Measurements from ENCODE around the gene GGT6.

Gene GGT6

DNA sequence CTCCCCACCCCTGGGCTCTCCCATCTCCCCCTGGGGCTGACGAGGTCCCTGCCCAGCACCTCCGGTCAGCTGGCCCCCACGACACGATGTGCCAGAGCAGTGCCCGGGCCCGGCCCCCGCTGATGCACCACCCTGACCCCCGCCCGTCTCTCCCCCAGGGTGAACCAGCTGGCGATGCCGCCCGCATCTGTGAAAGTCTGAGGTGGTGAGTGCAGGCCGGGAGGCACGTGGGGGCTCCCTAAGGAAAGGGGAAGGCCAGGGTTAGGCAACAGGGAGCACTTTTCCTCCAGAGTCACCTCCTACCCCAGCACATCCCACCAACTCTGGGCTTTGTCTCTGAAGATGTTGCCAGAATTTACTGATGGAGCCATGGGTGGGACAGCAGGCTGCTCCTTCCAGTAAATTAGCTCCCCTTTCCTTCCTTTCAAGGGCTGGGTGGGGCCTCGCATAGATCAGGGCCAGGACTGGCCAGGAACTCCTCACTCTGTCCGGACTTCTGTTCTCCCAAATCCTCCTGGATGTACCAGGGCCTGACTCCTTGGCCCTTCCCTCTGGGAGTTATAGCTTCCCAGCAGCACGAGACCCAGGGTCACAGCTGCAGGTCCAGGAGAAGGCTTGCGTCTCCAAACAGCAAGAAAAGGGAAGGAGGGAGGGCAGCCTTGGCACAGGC, 23.5 kb downstream of the GGT6 start:
- no peak for DNase-seq

DNA sequence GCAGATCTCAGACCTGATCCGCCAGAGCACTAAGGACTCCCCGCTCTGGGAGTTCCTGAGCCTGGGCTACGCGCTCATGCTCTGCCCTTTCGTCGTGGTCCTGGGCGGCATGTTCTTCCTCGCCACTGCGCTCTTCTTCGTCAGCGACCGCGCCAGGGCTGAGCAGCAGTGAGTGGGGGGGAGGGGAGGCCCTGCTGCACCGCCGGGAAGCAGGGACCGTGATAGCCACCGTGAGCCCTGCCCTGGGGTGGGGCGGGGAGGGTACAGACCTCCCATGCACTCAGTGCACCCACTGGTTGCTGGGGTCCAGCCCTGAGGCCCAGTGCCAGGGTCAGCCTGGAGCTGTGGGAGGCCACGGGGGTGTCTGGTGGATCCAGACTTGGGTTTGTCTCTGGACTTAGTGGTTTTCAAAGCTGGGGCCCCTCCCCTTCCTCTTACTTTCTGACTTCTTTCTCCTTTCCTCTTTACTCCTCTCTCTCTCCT, 24.1 kb downstream of the GGT6 start:
- no peak for DNase-seq

DNA sequence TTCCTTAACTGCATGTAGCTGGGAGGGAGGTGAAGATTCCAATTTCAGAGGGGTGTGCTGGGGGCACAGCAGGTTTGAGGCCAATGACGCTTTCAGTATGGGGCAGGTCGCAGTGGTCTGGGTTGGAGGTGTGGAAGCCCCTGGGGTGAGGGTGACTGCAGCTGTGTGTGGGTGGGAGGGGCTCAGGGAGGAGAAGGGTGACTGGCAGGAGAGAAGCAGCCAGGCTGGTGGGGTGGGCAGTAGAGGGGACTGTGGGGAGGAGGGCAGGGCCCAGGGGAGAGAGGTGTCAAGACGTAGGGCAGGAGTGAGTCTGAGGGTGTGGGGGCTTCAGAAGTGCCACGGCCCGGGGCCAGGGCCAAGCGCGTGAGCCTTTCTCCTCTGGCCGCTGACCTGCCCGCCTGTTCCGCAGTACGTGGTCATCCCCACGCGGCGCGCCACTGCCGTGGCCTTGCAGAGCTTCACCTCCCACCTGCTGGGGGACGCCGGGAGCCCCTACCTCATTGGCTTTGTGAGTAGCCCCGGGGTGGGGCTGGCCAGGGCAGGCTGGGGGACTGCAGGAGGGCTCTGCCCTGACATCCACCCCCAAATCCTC, 24.6 kb downstream of the GGT6 start:
- DNase-seq = no peak

DNA sequence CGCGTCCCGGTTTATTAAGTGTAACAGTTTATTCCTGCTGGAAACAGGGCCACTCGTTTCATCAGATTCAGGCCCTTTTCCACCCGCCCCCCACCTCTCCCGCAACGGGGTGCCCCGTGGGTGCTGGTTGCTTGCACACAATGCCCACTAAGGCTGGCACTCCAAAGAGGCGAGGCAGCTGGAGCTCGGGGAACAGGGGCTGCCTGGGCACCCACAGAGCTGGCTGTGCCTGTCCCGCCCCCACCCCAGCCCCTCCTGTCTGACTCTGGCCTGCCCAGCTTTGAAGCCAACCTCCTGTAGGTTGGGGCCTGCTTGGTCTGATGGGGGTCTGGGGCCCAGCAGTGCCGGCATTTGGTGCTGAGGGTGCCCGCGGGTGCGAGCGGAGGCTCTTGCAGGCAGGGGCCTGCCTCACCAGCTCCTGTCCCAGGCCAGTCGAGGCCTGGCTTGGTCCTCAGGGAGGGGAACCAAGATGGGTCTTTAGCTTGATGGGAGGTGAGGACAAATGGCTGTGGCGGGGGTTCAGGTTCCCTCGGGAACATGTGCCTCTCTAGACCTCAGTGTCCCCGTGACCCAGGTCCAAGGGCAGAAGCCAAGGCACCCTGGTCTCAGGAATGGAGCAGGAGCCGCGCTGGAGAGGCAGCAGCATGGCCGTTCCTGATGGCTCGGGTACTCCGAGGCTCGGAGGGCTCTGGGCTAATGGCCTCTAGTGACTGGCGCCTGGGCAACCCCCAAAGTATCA, 25.3 kb downstream of the GGT6 start:
- DNase-seq = no peak

DNA sequence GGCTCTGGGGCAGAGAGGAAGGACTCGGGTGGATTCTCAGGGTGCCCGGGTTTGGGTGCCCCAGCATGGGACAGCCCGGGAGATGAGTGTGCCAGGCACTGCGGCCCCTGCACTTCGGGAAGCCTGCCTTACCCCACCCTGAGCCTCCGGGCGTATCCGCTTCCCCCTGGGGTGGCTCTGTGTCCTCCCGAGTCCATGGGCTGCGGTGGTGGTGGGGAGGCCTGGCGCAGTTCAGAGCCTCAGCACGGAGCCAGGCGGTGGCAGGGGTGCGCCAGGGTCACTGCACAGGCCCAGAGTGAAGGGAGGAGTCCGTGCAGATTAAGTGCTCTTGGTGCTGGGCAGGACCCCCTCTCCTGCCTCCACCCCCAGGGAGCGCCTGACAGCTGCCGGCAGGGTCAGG, 25.9 kb downstream of the GGT6 start:
- no peak for DNase-seq

DNA sequence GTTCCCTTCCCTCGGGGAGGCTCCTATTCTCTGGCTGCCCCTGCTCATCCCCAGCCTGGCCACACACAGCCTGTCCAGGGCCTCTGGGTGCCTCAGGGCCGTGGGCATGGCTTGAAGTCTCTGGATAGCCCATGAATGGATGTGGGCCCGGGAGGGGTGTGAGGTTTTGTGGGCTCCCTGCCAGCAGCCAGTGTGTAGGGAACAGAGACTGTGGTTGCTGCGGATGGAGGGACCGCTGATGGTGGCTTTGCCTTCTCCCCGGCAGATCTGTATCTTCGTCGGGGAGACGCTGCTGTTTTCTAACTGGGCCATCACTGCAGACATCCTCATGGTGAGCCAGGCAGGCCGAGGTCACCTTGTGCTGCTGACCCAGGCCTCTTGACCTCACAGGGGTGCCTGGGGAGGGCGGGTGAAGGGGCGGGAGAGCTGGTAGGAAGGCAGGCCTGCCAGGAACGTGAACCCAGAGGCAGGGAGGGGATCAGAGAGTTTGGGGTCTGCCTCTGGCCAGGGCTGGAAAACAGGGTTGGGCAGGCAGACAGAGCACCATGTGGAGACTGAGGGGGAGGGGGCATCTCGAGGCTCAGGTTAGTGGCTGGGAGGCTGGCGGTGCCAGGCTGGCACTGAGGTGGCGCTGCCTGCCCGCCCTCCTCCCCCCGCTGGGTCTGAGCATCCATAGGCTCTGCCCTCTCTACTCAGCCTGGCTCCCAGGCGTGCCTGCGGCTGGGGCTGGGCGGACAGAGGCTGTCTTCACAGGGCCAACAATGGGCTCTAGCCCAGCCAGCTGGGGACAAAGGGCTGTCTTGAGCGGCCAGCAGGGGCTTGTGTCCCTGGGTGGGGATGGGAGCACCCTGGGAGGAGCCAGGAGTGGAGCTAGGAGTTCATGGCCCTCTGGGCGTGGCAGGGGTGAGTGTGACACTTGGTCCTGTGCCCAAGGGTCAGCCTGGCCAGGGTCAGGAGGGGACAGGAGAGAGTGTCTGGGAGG, 26.6 kb downstream of the GGT6 start:
- DNase-seq = no peak

DNA sequence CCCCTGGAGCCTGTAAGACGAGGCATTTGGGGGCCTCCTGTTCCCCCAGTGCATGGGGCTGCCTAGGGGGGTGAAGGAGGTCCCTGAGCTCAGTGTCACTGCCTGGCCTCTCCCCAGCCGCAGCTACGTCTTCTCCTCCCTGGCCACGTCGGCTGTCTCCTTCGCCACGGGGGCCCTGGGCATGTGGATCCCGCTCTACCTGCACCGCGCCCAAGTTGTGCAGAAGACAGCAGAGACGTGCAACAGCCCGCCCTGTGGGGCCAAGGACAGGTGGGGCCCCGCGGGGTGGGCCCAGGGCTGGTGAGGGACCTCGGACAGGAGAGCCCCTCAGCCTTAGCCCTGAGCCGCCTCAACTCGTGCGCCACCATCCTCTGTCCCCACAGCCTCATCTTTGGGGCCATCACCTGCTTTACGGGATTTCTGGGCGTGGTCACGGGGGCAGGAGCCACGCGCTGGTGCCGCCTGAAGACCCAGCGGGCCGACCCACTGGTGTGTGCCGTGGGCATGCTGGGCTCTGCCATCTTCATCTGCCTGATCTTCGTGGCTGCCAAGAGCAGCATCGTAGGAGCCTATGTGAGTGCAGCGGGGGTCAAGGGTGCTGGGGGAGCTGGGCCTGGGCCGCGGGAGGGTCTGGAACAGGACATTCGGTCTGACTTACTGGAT, 27.4 kb downstream of the GGT6 start:
- no peak for DNase-seq

DNA sequence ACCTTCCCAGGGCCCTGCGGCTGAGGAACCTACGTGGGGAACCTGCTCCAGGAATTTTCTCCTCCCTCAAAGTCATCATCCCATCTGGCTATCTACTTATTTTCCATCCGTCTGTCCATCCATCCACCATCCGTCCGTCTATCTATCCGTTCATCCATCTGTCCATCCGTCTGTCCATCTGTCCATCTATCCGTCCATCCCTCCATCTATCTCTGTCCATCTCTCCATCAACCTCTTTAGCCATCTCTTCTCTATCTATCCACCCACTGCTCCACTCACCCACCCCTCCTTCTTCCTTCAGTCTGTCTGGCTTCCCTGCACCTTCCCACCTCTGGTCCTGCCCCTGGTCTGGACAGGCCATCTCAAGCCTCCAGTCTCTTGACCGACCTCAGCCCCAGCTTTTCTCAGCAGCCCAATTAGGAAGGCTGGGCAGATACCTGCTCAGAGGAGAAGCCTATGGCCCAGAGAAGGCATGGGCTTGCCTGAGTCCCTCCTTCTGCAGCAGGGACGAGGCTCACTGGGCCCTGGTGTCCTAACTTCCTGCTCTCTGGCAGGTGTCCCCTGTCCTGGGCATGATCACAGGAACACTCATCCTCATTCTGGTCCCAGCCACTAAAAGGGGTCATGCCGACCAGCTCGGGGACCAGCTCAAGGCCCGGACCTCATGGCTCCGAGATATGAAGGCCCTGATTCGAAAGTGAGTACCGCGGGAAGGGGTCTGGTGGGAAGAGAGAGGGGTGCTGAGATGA, 28.2 kb downstream of the GGT6 start:
- no peak for DNase-seq

DNA sequence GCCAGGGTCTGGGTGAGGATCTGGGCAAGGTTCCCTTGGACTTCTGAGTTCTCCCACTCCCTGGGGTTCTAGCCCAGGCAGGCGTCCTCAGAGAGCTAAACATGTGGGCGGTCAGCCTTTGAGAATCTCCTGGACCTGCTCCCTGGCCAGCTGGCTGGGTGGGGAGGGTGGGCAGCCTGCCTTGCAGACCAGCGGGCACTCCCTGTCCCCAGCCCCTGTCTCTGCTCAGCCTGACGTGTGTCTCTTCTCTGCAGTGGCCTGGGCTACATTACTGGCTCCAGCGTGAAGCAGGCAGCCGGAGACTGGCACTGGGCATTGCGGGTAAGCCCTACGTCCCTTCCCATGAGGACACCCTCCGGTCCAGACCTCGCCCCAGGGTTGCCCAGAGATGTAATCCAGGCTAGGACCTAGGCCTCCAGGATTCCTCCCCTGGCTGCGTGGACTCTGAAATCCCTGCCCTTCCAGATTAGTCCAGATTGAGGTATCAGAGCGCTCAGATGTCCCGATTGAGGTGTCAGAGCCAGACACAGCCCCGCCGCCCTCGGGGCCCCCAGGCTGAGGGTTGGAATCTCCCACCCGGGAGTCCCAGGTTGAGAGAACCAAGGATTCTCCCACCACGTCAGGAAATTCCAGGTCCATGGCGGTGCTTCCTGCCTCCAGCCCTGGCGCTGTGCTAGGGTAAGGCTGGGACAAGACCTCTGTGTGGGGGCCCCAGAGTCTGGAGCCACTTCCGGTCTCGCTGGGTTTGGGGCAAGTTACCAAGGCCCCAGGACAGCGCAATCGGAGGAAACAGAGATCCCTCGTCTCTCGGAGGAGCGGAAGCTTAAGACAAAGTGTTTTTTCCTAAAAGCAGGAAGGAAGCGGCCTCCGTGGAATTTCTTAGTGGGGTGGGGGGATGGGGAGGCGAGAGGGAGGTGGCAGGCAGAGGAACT, 29.3 kb downstream of the GGT6 start:
- DNase-seq = no peak

DNA sequence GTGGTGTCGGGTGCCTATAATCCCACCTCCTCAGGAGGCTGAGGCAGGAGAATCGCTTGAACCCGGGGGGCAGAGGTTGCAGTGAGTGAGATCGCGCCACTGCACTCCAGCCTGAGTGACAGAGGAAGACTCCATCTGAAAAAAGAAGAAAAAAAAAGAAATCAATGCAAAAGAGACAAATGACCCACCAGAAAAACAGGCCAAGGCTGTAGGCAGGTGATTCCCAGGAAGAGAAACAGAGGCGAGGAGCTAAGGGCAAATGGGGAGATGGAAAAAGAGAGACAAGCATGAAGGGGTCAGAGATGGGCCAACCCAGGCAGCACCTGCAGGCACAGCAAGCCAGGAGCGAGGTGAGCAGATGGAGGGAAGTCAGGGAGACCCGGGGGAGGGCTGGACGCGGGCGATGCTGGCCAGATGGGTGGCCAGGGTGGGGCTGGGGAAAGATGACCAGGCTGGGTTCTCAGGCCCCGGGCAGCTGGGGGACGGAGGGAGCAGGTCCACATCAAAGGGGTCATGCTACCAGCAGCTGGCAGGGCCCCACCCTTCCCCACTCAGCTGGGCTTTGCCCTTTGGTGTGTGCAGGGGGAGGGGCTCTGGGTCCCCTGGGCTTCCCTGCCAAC, 30.7 kb downstream of the GGT6 start:
- no peak for DNase-seq

DNA sequence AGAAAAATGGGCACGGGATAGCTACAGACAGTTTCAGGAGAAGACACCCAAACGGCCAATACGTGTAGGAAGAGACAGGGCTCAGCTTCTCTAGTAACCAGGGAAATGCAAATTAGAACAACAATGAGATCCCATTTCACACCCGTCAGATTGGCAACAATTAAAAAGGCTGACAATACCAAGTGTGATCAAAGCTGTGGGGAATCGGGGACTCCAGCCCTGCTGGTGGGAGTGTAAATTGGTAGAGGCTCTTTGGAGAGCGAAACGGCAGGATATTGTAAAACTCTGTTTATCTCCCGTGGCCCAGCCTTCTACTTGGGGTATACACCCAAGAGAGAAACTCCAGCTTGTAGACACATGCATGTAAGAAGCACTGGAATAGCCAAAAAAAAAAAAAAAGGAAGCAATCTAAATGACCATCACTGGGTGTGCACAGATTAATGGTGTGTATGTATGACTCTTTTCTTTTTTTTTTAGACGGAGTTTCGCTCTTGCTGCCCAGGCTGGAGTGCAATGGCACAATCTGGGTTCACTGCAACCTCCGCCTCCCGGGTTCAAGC, 32.7 kb downstream of the GGT6 start:
- no peak for DNase-seq

DNA sequence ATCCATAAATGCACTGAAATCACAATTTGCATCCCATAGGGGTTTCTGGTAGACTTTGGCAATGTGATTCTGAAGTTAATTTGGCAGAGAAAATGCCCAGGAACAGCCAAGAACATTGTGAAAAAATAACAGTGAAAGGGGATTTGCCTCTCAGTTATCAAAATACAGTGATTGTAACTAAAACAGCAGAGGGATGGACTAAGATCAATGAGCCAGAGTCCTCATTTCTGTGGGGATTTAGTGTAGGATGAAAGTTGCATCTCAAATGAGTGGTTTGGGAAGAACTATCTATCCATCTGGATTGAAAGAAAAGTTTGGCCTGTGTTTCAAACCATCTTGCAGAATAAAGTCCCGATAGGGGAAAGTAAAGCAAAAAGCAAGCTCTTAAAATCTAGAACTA, 33.2 kb downstream of the GGT6 start:
- no peak for DNase-seq

DNA sequence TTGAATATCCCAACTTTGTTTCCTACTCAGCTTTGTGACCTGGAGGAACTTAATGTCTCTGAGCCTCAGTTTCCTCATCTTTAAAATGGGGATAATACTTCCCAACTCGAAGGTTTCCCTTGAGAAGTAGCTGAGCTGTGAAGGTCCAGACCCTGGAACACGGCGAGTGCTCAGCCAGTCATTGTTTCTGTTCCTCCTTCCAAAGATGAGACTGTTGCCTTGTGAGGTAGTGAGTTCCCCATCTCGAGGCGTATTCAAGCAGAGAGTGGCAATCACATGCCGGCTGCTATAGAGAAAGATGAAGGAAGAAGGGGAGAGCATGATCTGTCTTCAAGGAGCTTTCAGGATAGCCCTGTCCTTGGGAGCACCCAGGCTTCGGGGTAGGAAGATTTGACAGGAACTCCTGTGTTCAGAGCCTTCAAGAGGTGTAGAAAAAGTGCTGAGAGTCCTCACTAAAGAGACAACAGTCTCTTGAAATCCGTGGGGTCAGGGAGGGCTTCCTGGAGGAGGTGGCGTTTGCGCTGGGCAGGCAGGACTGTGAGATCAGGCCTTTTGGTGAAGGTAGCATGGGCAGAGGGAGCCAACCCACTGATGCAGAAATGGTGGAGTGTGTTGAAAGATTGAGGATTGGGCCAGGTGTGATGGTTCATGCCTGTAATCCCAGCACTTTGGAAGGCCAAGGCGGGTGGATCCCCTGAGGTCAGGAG, 34.5 kb downstream of the GGT6 start:
- no peak for DNase-seq

DNA sequence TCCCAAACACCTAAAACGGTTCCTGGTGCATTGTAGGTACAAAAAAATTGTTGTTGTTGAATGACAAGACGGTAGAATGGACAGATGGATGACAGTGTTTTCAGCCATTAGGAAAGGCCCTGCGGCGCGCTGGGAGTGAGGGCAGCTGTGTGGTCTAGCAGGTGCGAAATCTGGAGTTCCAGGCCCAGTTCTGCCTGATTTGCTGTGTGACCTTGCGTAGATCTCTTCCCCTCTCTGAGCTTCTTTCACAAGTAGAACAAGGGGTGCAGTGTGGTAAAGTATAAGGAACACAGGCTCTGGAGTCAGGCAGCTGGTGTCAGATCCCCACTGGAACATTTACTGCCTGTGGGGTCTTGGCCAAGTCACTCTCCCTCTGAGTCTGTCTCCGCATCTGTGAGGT, 36.4 kb downstream of the GGT6 start:
- DNase-seq = no peak

DNA sequence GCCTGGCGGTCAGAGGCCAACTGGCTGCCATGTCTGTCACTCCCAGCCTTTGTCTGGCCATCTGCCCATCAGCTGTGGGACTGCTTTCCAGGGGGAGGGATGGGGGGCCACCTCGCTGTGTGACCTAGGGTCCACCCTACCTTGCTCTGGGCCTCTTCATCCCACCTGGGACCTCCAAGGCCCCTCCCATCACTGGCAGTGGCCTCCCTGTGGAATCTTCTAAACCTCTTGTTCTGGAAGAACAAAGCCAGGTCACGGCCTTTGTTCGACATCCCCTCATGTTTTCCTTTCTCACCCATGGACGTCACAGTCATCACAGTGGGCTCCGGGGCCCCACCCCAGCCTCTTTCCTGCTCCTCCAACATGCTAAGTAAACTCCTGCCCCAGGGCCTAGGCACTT, 37.7 kb downstream of the GGT6 start:
- DNase-seq = no peak

DNA sequence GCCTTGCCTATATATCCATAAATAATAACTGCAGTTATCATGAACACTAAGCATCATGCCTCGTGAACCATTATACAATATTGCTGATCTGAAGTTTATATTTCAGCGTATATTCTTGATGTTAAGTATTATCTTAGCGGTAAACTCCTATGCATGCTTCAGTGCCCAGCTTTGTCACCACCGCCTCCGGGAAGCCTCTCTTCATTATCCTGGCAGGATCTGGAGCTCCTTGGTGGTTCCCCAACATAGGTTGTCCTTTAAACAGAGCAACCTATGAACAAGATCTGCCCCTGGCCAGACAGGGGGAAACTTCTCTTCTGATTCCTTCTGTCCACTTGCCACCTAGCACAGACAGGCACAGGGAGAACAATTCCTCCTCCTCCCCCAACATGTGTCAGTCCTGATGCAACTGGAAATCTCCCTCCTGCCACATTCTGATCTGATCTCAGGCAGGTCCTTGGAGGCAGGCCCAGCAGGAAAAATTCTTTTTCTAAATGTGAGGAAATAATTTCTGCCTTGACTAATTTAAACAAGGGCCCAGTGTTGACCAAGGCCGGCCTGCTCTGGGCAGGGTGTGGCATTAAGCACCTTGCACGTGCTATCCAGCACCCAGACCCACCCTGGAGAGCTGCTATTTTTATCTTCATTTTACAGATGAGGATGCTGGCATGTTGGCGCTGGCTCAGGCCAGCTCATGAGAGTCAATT, 39.3 kb downstream of the GGT6 start:
- no peak for DNase-seq

DNA sequence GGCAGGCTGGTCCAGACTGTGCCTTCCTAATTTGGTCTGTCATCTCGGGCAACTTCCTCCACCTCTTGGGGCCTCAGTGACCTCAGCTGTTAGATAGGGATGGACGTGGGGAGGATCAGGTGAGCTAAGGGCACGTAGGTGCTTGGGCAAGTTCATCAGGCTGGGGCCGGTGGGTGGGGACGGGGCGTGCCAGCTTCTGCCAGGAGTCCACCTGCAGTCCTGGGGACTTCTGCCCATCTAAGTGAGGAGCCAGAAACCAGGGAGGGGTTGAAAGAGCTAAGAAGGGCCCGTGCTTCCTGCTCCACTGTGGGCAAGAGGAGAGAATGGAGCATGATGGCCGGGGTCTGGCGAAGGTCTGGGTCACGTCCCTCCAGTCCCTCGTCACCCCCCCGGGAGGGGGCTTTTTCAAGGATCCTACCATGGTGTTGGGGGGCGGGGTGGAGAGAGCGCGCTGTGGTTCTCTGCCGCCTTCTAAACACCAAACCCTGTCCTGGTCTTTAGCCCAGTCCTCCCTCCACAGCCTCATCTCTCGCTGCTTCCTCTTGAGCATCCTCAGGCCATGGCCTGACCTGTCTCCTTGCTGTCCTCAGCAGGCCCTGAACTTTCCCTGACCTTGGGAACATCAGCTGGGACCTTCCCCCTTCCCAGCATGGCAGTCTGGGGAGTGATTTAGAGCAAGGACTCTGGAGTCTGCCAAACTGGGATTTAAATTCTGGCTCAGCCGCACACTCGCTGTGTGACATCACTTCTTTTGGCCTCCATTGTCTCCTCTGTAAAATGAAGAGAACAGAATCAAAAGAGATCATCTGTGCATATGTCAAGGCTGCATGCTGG, 40.1 kb downstream of the GGT6 start:
- DNase-seq = no peak
